CD4-positive, alpha-beta T cell treated with Interleukin-21 for 1 hour (primary cell): ENCODE data around the gene CLIC4.
"Not testable (repeated sequence)": the region's sequence is repeated elsewhere in the genome, so short reads cannot be mapped to it uniquely, and the experiment has no call there.

Experiments
- DNase-seq: peaks from one replicate; pipeline ENCODE4 v3.0.0-alpha.2; 2020

The CLIC4 gene

GRCh38 chr1:24720152-24720551 is 25.1 kb upstream of the CLIC4 start:
- DNase-seq, result no peak

- no peak for DNase-seq
Measured at GRCh38 chr1:24721533-24721932, 23.7 kb upstream of the CLIC4 start.

- DNase-seq, result peak; percentile 41
Measured at GRCh38 chr1:24722073-24723035, 22.9 kb upstream of the CLIC4 start.

GRCh38 chr1:24724345-24725208 is 20.7 kb upstream of the CLIC4 start:
- no peak for DNase-seq

- DNase-seq, result no peak
Measured at GRCh38 chr1:24725209-24725651, 20.0 kb upstream of the CLIC4 start.

- no peak for DNase-seq
Measured at GRCh38 chr1:24726741-24727140, 18.5 kb upstream of the CLIC4 start.

- peak; percentile 26 for DNase-seq
Measured at GRCh38 chr1:24727501-24728216, 17.6 kb upstream of the CLIC4 start.

- DNase-seq, result no peak
Measured at GRCh38 chr1:24728982-24729381, 16.3 kb upstream of the CLIC4 start.

GRCh38 chr1:24732186-24732885 is 12.9 kb upstream of the CLIC4 start:
- no peak for DNase-seq

- DNase-seq, result not testable (repeated sequence)
Measured at GRCh38 chr1:24733342-24733741, 11.9 kb upstream of the CLIC4 start.

- DNase-seq, result no peak
Measured at GRCh38 chr1:24735156-24735508, 10.1 kb upstream of the CLIC4 start.

- DNase-seq, result no peak
Measured at GRCh38 chr1:24735509-24736375, 9.5 kb upstream of the CLIC4 start.

- no peak for DNase-seq
Measured at GRCh38 chr1:24737368-24738117, 7.7 kb upstream of the CLIC4 start.

GRCh38 chr1:24739241-24739640 is 6.0 kb upstream of the CLIC4 start:
- no peak for DNase-seq

- no peak for DNase-seq
Measured at GRCh38 chr1:24742090-24742938, 2.9 kb upstream of the CLIC4 start.

GRCh38 chr1:24743404-24744211 is 1.6 kb upstream of the CLIC4 start:
- DNase-seq, result no peak

- peak; percentile 11 for DNase-seq
Measured at GRCh38 chr1:24745711-24746413, 615 bp downstream of the CLIC4 start.
